ENCODE results near the gene CDK11A.
A peak's percentile ranks its signal among the peaks of the same experiment; 100 is the strongest.
"Not testable (repeated sequence)": the region's sequence is repeated elsewhere in the genome, so short reads cannot be mapped to it uniquely, and the experiment has no call there.

CDK11A gene

DNA sequence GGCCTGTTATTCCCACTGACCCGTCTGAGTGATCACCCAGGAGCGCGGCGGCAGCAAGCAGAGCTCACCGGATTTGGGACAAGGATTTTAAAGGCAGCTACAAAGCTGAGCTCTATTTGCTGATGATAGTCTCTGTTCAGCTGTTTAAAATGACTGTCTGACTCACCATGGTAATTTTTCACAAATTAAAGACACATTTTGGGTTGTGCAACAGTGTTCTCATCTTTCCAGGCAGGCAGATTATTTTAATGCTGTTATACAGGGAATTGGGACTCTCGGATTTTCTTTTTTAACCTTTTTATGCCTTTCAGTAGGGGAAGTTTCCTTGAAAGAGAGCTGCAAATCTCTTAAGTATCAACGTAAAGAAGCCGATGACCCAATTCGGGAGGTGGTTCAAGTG, 61.8 kb downstream of the CDK11A start:
- not testable (repeated sequence) for DNase-seq (ENCODE audit: low spot score)

DNA sequence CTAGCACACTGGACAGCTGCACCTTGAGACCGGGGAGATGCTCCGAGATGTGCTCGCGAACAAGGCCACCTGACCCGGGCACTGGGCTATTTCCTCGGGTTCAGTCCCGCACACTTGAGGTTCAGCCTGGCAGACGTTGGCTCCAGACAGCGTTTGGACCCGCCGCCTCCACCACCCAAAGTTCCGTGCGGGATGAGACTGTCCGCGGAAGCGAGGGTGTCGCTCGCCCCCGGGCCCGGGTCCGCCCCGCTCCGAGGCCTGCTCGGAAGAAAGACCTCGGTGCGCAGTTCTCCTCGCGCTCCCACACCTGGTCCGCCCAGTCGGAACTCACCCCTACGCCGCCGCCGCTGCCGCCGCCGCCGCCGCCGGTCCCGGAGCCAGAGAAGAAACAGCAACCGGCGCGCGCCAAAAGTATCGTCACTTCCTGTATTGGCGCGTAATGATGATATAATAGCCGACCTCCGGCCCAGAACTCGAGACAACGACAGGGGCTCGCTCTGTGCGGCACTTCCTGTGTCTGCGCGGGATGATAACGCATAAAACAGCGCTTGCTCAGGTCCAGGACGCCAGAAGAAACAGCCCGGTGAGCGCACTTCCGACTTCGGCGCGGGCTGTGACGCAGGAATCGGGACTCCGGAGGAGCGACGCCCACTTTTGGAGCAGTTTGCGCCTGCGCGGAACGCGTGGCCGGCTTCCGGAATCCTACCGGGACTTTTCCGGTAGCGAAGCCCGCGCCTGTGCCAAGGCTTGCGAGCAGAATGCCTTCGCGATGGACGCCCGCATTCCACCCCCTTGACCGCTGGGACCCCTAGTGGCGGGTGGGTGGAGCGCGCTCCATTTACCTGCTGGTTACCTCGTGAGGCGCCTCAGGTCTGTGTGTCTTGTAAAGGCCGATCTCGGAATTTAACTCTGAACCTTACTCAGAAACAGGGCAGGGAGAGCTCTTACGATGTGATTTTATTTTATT, 65.3 kb downstream of the CDK11A start, which contains the start of gene CDK11B:
CDK11B (minus strand) TSS at position 422 of the 967 bp plus-strand sequence. CDS start 1,519 bp downstream, outside the sequence.
- peak; percentile 90 for DNase-seq (ENCODE audit: low spot score)
